ENCODE data around the gene TSHZ3.

TSHZ3 gene

GRCh38 chr19:31353833-31354232 is 4.6 kb upstream of the TSHZ3 start:
- DNase-seq (ENCODE audit: low spot score), result no peak

GRCh38 chr19:31352782-31353651 is 3.8 kb upstream of the TSHZ3 start:
- DNase-seq (ENCODE audit: low spot score), result no peak

GRCh38 chr19:31352296-31352781 is 3.1 kb upstream of the TSHZ3 start:
- no peak for DNase-seq (ENCODE audit: low spot score)

- DNase-seq (ENCODE audit: low spot score), result no peak
Measured at GRCh38 chr19:31351855-31352195, 2.6 kb upstream of the TSHZ3 start.

GRCh38 chr19:31351056-31351854 is 2.0 kb upstream of the TSHZ3 start:
- no peak for DNase-seq (ENCODE audit: low spot score)

- DNase-seq (ENCODE audit: low spot score), result no peak
Measured at GRCh38 chr19:31350693-31351055, 1.4 kb upstream of the TSHZ3 start.

- DNase-seq (ENCODE audit: low spot score), result no peak
Measured at GRCh38 chr19:31350033-31350692, 927 bp upstream of the TSHZ3 start.

- no peak for DNase-seq (ENCODE audit: low spot score)
Measured at GRCh38 chr19:31348481-31349159, 616 bp downstream of the TSHZ3 start.

- no peak for DNase-seq (ENCODE audit: low spot score)
Measured at GRCh38 chr19:31347828-31348392, 1.3 kb downstream of the TSHZ3 start.

GRCh38 chr19:31347354-31347753 is 1.9 kb downstream of the TSHZ3 start:
- no peak for DNase-seq (ENCODE audit: low spot score)

GRCh38 chr19:31346184-31347059 is 2.8 kb downstream of the TSHZ3 start:
- DNase-seq (ENCODE audit: low spot score), result no peak

- no peak for DNase-seq (ENCODE audit: low spot score)
Measured at GRCh38 chr19:31344403-31344802, 4.8 kb downstream of the TSHZ3 start.

- no peak for DNase-seq (ENCODE audit: low spot score)
Measured at GRCh38 chr19:31342926-31343325, 6.3 kb downstream of the TSHZ3 start.

- no peak for DNase-seq (ENCODE audit: low spot score)
Measured at GRCh38 chr19:31340042-31341025, 8.9 kb downstream of the TSHZ3 start.

- no peak for DNase-seq (ENCODE audit: low spot score)
Measured at GRCh38 chr19:31339411-31339810, 9.8 kb downstream of the TSHZ3 start.

GRCh38 chr19:31338069-31338776 is 11.0 kb downstream of the TSHZ3 start:
- DNase-seq (ENCODE audit: low spot score), result no peak

- DNase-seq (ENCODE audit: low spot score), result no peak
Measured at GRCh38 chr19:31337008-31337914, 12.0 kb downstream of the TSHZ3 start.

GRCh38 chr19:31335716-31336115 is 13.5 kb downstream of the TSHZ3 start:
- DNase-seq (ENCODE audit: low spot score), result no peak
